ENCODE data around the gene PDRG1. TPM values are rescaled to one million over a fixed set of nuclear protein-coding genes. Genes with fewer than 3 reads are reported as not detected.

PDRG1 gene
- total and polyA plus RNA-seq, 2 donors (not counting 1 experiment from before 2014, with no cell fraction given): 12.7 to 18.6 TPM

GRCh38 chr20:31937820-31938219 lies 14.0 kb downstream of the PDRG1 start:
- no peaks in the 10 kb centered on the region for H4K20me1 ChIP-seq (ENCODE audit: control insufficient read depth, insufficient read depth, low read length, poor library complexity, severe bottlenecking)
- H3K4me1 Mint-ChIP-seq: no peaks in the 10 kb centered on the region
- H3K4me1 ChIP-seq (ENCODE audit: control insufficient read depth in 2 of 2, insufficient read depth in 2 of 2, low read length in 2 of 2): no peaks in the 10 kb centered on the region
- no peak overlapping the region for H3K27ac Mint-ChIP-seq
- no peak for ATAC-seq (ENCODE audit: low read depth)
- H2AFZ ChIP-seq (ENCODE audit: insufficient read depth, low read depth, low read length, poor library complexity, severe bottlenecking): no peak overlapping the region
- H3K79me2 ChIP-seq (ENCODE audit: control insufficient read depth, insufficient read depth, low read length): no peaks in the 10 kb centered on the region
- H3K4me3 Mint-ChIP-seq: no peak overlapping the region
- H3K27me3 Mint-ChIP-seq: no peaks in the 10 kb centered on the region
- H3K27me3 ChIP-seq (replicated peaks in 1 of 4; ENCODE audit: control extremely low read depth in 1 of 4, control insufficient read depth in 3 of 4, insufficient read depth in 4 of 4, low read length in 3 of 4): no peaks in the 10 kb centered on the region
- H3K9me3 Mint-ChIP-seq (ENCODE audit: insufficient read depth): no peaks in the 10 kb centered on the region
- H3K27ac ChIP-seq (ENCODE audit: low read length in 2 of 2): no peak overlapping the region
- H3K9ac ChIP-seq (ENCODE audit: low read length): no peak overlapping the region
- H3K4me2 ChIP-seq (replicated peaks; ENCODE audit: low read depth, low read length, poor library complexity, severe bottlenecking): no peak overlapping the region
- H3K4me3 ChIP-seq (ENCODE audit: control extremely low read depth in 1 of 5, extremely low read depth in 1 of 5, insufficient read depth in 1 of 5, low read depth in 2 of 5, low read length in 4 of 5): no peak overlapping the region
- TF ChIP-seq, protein P1, sequence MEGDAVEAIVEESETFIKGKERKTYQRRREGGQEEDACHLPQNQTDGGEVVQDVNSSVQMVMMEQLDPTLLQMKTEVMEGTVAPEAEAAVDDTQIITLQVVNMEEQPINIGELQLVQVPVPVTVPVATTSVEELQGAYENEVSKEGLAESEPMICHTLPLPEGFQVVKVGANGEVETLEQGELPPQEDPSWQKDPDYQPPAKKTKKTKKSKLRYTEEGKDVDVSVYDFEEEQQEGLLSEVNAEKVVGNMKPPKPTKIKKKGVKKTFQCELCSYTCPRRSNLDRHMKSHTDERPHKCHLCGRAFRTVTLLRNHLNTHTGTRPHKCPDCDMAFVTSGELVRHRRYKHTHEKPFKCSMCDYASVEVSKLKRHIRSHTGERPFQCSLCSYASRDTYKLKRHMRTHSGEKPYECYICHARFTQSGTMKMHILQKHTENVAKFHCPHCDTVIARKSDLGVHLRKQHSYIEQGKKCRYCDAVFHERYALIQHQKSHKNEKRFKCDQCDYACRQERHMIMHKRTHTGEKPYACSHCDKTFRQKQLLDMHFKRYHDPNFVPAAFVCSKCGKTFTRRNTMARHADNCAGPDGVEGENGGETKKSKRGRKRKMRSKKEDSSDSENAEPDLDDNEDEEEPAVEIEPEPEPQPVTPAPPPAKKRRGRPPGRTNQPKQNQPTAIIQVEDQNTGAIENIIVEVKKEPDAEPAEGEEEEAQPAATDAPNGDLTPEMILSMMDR (IDR thresholded peaks at IDR 0.05): no peak
- no peak for TF ChIP-seq EZH2 (IDR thresholded peaks at IDR 0.05; ENCODE audit: borderline replicate concordance, insufficient read depth, low read depth, low read length, poor library complexity, severe bottlenecking)
- WGBS (ENCODE audit: insufficient coverage): no CpG with 5 or more reads among the region's 1 CpG
- POLR2A ChIA-PET: no interaction called here
- no peak for DNase-seq
- H3K36me3 ChIP-seq (replicated peaks in 1 of 2; ENCODE audit: control extremely low read depth in 1 of 2, control insufficient read depth in 1 of 2, extremely low read depth in 1 of 2, insufficient read depth in 2 of 2, low read length in 1 of 2): peaks cover 0 to 6% of the 10 kb centered on the region in 2 experiments
- intact Hi-C loops (cut with micrococcal nuclease): no loop called here
- CTCF ChIA-PET: interaction anchor here (1.1 kb wide), 3 partner anchors 14 to 85 kb away, joined by 3 to 5 read pairs (median 3); partner anchors contain the start of gene PDRG1
- H3K9me3 ChIP-seq (ENCODE audit: control extremely low read depth in 1 of 3, control insufficient read depth in 2 of 3, insufficient read depth in 1 of 3, low read length in 2 of 3): no peaks in the 10 kb centered on the region

DNA sequence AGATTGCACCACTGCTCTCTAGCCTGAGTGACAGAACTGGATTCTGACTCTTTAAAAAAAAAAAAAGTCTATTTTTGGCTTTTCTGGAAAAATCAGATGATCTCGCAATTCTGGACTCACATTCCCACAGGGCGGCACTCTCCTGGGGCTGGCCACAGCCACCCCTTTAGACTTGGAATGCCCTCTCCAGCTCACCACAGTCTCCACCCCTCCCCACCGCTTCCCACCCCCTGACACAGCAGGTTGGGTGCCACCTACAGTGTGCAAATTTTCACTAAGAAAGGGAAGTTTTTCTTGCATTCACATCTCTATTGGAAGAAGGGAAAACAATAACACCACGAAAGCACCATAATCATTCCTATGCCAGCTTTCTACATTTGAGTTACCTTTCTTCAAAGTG lies 15.4 kb downstream of the PDRG1 start:
- Mint-ChIP-seq H3K27me3 (no peaks in the 10 kb centered on the region), H3K4me3 (no peak overlapping the region), H3K4me1 (no peaks in the 10 kb centered on the region), H3K27ac (no peak overlapping the region), H3K9me3 (ENCODE audit: insufficient read depth) (no peaks in the 10 kb centered on the region)
- H3K27ac ChIP-seq (ENCODE audit: low read length in 2 of 2): no peak overlapping the region
- intact Hi-C loops (cut with micrococcal nuclease): no loop called here
- peaks cover 0 to 2% of the 10 kb centered on the region in 2 experiments for H3K36me3 ChIP-seq (replicated peaks in 1 of 2; ENCODE audit: control extremely low read depth in 1 of 2, control insufficient read depth in 1 of 2, extremely low read depth in 1 of 2, insufficient read depth in 2 of 2, low read length in 1 of 2)
- ChIA-PET CTCF (no interaction called here), POLR2A (no interaction called here)
- no peaks in the 10 kb centered on the region for H3K79me2 ChIP-seq (ENCODE audit: control insufficient read depth, insufficient read depth, low read length)
- no peak for DNase-seq
- no peaks in the 10 kb centered on the region for H4K20me1 ChIP-seq (ENCODE audit: control insufficient read depth, insufficient read depth, low read length, poor library complexity, severe bottlenecking)
- TF ChIP-seq, protein P1 (IDR thresholded peaks at IDR 0.05): no peak
- TF ChIP-seq EZH2 (IDR thresholded peaks at IDR 0.05; ENCODE audit: borderline replicate concordance, insufficient read depth, low read depth, low read length, poor library complexity, severe bottlenecking): no peak
- no peaks in the 10 kb centered on the region for H3K27me3 ChIP-seq (replicated peaks in 1 of 4; ENCODE audit: control extremely low read depth in 1 of 4, control insufficient read depth in 3 of 4, insufficient read depth in 4 of 4, low read length in 3 of 4)
- no peak overlapping the region for H3K4me3 ChIP-seq (ENCODE audit: control extremely low read depth in 1 of 5, extremely low read depth in 1 of 5, insufficient read depth in 1 of 5, low read depth in 2 of 5, low read length in 4 of 5)
- no peak overlapping the region for H2AFZ ChIP-seq (ENCODE audit: insufficient read depth, low read depth, low read length, poor library complexity, severe bottlenecking)
- no CpG with 5 or more reads among the region's 4 CpGs for WGBS (ENCODE audit: insufficient coverage)
- no peaks in the 10 kb centered on the region for H3K9me3 ChIP-seq (ENCODE audit: control extremely low read depth in 1 of 3, control insufficient read depth in 2 of 3, insufficient read depth in 1 of 3, low read length in 2 of 3)
- no peaks in the 10 kb centered on the region for H3K4me1 ChIP-seq (ENCODE audit: control insufficient read depth in 2 of 2, insufficient read depth in 2 of 2, low read length in 2 of 2)
- no peak overlapping the region for H3K9ac ChIP-seq (ENCODE audit: low read length)
- no peak for ATAC-seq (ENCODE audit: low read depth)
- H3K4me2 ChIP-seq (replicated peaks; ENCODE audit: low read depth, low read length, poor library complexity, severe bottlenecking): no peak overlapping the region
